NCI-H146 treated with DMSO at 0.1 percent for 48 hours (cell line): ENCODE data around the gene HLA-DOB.

Source experiments
- DNase-seq: peaks from one replicate; lab custom pipeline; 2025; ENCODE audit not compliant: unreplicated experiment; lab: John Stamatoyannopoulos, UW

Gene HLA-DOB

DNA sequence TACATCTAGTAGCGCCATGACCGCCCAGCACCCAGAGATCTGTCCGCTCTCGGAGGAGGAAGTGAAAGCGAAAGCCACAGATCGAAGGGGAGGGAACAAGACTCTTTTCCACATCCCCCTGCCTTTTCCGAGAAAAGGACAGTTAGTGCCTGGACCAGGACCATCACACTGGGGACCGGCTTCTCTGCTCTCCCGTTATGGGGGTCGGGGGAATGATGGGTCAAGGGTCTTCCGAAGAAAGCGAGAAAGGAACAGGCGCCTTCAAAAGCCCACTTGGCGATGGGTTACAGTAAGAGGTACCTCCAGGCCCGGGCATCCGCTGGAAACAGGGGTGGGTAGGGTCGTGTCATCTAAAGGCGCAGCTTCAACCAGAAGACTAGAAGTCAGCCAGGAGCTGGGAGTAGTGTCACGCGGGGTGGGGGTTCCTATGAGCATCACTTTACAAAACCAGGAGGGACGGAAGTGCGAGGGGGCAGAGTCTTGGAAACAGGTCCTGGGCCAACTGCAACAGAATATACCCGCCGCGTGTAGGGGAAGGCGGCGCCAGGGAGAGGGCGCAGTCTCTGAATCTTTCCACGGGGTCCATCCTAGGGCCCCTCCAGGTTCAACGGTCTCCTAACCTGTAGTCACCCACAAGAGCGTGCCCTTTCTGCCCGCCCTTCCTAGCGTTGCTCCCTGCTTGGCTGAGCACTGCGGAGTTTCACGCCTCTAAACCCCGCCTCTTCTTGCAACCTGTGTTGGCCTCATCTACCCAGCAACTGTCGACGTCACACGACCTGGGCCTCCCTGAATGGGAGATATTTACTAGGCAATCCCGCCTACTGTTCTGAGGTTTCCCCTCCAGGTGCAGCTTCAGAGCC is 27.4 kb upstream of the HLA-DOB start, which contains the start of gene PSMB8:
Gene PSMB8, minus strand, starts transcription at position 69 of the 860 bp plus-strand sequence. Its CDS starts 51 bp downstream, at position 18.
- DNase-seq = peak; percentile 83

GRCh38 chr6:32843331-32843978 is 26.7 kb upstream of the HLA-DOB start:
- no peak for DNase-seq

GRCh38 chr6:32842690-32843089 is 25.9 kb upstream of the HLA-DOB start:
- no peak for DNase-seq

GRCh38 chr6:32842021-32842650 is 25.3 kb upstream of the HLA-DOB start:
- DNase-seq = no peak

DNA sequence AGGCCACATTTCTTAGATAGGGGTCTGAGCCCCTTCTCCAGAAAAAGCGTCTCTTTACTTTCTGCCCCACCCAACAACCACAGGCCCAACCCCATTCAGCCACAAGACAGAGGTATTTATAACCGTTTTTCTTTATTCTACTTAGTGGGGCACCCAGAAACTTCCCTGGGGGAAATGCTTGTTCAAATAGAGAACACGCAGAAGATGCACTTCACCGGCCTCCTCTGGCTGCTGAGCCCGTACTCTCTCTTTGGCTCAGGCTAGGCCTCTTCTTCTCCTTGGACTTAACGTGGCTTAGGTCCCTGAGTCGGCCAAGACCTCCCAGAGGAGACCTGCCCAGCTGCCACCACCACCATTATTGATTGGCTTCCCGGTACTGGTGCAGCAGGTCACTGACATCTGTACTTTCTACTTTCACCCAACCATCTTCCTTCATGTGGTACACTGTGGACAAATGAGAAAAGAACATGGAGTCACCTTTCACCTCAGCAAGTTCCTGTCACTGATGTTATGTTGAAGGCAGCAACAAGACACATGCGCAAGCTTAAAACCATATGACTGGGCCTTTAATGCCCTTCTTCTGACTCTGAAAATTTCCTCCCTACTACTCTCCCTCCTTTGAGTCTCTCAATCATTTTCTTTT is 23.9 kb upstream of the HLA-DOB start:
- no peak for DNase-seq

DNA sequence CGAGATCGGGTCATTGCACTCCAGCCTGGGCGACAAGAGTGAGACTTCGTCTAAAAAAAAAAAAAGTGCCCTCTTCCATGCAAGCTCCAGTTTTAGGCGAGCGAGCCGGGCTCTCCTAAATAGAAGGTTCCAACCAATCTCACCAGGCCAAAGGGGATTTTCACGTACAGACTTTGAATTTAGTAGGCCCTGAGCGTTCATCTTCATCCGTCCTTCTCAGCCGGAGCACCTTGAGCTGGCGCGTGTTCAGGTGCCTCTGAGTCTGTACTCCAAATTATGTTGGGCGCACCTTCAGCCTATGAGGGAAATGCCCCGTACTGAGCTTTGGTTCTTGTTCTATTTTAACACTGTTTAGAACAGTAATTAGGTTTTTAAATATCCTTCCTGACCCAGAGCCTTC is 22.6 kb upstream of the HLA-DOB start:
- DNase-seq = no peak

DNA sequence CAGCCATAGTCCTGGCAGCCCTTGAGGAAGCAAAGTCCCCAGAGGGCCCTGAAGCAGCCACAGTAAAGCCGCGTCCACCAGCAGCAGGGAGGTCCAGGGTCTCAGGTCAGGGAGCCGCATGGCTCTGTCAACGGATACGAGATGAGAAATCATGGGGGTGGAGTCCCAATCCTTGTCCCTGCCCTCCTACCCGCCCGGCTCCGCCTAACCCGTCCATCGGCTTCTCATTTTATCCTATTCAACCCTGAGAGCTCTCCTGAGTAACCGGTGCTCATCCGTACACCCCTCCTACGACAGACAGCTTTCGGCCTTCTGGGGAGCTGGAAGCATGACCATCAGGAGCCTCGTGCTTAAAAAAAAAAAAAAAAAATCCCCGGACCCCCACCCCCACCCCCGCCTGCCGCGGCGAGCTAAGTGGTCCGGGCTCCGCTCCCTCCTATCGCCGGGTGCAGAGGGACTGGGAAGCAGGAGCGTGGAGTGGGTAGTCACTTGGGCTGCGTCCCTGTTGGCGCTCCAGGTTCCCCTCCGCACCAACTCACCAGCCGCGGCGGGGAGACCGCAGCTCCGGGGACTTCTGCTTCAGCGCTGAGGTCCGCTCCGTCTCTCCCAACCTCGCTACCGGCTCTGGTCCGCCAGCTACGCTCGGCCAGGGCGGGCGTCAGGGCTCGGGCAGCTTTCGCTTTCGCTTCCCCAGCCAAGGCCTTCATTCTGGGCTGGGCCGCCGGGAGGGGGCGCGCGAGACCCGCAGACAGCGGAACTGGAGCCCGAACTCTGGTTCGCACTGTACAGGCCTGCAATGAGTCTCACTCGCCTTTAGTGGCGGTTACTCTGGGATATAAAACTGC is 21.5 kb upstream of the HLA-DOB start, which contains the start of gene TAP2:
Gene TAP2, minus strand, starts transcription at position 626 of the 845 bp plus-strand sequence. Its CDS starts 506 bp downstream, at position 120.
- DNase-seq = peak; percentile 67

DNA sequence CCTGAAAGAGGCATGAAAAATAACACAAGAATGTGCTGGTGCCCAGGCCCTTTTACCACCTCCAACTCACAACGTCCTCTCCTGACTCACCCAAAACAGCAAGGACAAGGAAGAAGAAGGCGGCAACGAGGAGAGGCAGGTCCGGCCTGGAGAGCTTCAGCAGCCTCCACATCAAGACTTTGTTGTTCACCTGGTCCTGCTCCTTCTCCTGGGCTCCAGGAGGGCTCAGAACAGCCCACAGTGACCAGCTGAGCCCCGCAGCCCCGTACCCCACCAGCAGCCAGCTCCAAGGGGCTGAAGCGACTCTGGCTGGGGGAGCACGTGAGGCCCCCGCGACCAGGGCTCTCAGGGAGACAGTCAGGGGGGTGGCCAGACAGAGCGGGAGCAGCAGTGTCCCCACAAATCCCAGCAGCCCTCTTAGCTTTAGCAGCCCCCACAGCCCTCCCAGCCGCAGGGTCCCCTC is 20.9 kb upstream of the HLA-DOB start:
- DNase-seq = no peak

GRCh38 chr6:32836873-32837272 is 20.1 kb upstream of the HLA-DOB start:
- no peak for DNase-seq

GRCh38 chr6:32835167-32835893 is 18.5 kb upstream of the HLA-DOB start:
- DNase-seq = no peak

DNA sequence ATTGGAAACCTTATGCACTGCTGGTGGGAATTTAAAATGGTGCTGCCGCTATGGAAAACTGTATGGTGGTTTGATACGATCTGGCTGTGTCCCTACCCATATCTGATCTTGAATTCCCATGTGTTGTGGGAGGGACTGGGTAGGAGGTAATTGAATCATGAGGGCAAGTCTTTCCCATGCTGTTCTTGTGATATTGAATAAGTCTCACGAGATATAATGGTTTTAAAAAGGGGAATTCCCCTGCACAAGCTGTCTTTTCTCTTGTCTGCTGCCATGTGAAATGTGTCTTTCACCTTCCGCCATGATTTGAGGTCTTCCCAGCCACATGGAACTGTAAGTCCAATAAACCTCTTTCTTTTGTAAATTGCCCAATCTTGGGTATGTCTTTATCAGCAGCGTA is 16.9 kb upstream of the HLA-DOB start:
- DNase-seq = no peak

DNA sequence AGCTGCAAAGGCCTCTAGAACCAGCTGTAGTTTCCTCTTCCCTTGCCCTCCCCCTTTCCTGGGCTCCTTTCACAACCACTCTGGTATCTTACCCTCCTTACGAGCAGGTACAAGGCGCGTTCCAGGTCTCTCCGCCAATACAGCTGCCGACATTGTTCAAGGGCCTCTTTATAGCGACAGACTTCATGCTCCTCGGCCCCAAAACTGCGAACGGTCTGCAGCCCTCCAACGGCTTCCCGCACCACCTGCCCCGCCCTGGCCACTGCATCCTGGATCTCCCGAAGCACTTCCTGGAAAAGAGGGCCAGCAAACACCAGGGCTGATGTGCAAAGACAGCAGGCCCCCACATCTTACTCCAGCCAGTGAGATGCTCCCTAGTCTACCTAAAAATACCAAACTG is 15.7 kb upstream of the HLA-DOB start:
- no peak for DNase-seq

GRCh38 chr6:32830936-32831335 is 14.1 kb upstream of the HLA-DOB start:
- DNase-seq = no peak

- DNase-seq = no peak
Measured at GRCh38 chr6:32830017-32830416, 13.2 kb upstream of the HLA-DOB start.

DNA sequence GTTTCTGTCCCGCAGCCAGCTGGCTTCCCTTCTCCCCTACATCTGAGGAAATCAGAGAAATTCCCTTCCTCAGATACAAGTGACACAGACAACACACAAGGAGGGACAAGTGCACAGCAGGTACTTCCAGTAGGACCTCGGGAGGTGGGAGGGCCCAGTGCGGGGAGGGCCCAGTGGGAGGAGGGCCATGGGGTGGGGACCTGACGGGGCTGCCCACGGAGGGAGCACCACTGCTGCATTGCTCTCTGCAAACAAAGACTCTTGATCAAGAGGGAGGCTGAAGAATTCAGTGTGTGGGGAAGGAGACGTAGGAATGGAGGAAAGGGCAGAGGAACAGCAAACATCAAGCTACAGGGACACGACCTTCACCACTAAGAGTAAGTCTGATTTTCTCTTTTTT is 12.7 kb upstream of the HLA-DOB start:
- no peak for DNase-seq

- no peak for DNase-seq
Measured at GRCh38 chr6:32827025-32827424, 10.2 kb upstream of the HLA-DOB start.

GRCh38 chr6:32825966-32826365 is 9.2 kb upstream of the HLA-DOB start:
- no peak for DNase-seq

DNA sequence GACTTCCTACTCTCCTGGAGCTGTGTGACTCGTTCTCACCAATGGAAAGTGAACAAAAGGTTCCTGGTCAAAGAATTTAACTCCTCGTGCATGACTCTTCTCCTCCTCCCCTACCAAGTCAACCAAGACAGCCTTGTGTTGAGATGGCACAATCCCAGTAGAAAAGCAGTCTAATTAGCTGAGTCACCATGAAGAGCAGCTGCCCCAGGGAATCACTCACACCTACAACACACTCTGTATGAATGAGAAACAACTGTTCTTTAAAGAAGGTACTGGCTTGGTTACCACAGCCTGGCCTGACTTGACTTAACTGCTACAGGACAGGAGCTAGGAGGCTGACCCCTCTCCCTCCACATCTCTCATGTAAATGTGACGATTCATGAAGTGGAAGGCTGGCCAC is 2.9 kb upstream of the HLA-DOB start:
- no peak for DNase-seq

DNA sequence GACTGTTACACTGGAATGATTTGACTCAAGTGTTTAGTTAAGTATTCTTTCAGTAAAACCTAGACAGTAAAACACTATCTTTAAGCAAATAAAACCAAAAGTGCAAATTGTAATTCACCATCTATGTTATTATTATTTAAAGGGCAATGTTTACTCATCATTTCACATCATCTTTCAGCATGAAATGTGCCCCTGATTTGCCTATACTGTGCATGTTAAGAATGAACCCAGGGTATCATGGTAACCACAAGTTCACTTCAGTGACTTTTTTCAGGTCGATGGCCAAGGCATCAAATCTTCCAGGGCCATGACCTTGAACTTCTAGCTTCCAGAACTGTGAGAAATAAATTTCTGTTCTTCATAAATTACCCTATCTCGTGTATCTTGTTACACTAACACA is 2.1 kb upstream of the HLA-DOB start:
- DNase-seq = no peak

DNA sequence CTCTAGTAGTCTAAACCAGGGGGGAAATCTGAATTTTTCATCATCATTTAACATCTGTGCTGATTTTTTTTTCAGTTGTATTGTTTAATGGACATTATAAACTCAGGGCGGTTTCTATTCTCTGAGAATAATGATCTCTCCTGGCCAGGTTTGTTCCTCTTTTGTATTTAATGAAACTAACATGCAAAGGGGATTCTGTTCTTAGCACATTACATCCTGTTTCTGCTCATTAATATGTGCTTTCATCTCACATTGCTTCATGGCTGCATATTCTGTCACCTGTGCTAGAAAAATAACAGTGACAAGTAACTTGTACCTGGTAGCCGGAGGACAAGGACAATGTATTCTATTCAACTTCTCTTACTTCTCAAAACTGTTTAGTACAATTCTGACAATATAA is 806 bp downstream of the HLA-DOB start:
- no peak for DNase-seq
